ENCODE measurements around the gene CMSS1.

CMSS1 gene

GRCh38 chr3:100198579-100199269 is 381.1 kb downstream of the CMSS1 start:
- no peak overlapping the region for H3K9ac ChIP-seq (ENCODE audit: low read length)
- TF ChIP-seq CTCF (IDR thresholded peaks at IDR 0.05; ENCODE audit: low read length) (no peak), EZH2 (IDR thresholded peaks at IDR 0.05; ENCODE audit: borderline replicate concordance, low read length) (no peak)

GRCh38 chr3:100205171-100205570 is 387.5 kb downstream of the CMSS1 start:
- Histone ChIP-seq H3K4me2 (ENCODE audit: low read length) (no peak overlapping the region), H3K9me3 (ENCODE audit: low read length) (no peaks in the 10 kb centered on the region), H3F3A (ENCODE audit: insufficient read depth, low read length) (no peaks in the 10 kb centered on the region), H3K79me2 (ENCODE audit: insufficient read depth, low read length) (no peaks in the 10 kb centered on the region), H3K36me3 (ENCODE audit: insufficient read depth, low read length) (no peaks in the 10 kb centered on the region), H3K9me2 (ENCODE audit: low read depth, low read length) (no peaks in the 10 kb centered on the region), H3K27me3 (ENCODE audit: insufficient read depth, low read length) (no peaks in the 10 kb centered on the region), H3K9ac (ENCODE audit: low read length) (no peak overlapping the region), H3K4me3 (ENCODE audit: low read depth, low read length, poor library complexity, severe bottlenecking) (no peak overlapping the region), H3K4me1 (ENCODE audit: insufficient read depth, low read length, severe bottlenecking) (no peaks in the 10 kb centered on the region), H3K27ac (ENCODE audit: low read depth, low read length, poor library complexity, severe bottlenecking) (no peak overlapping the region), H4K20me1 (ENCODE audit: insufficient read depth, low read length) (no peaks in the 10 kb centered on the region), H2AFZ (ENCODE audit: low read length) (no peak overlapping the region)
- TF ChIP-seq EZH2 (IDR thresholded peaks at IDR 0.05; ENCODE audit: borderline replicate concordance, low read length) (no peak), CTCF (IDR thresholded peaks at IDR 0.05; ENCODE audit: low read length) (no peak)

More at GRCh38 chr3:100198579-100199269, 381.1 kb downstream of the CMSS1 start:
- no peaks in the 10 kb centered on the region for H3K27me3 ChIP-seq (ENCODE audit: insufficient read depth, low read length)
- no peaks in the 10 kb centered on the region for H3K79me2 ChIP-seq (ENCODE audit: insufficient read depth, low read length)
- H3K4me3 ChIP-seq (ENCODE audit: low read depth, low read length, poor library complexity, severe bottlenecking) = no peak overlapping the region
- H3F3A ChIP-seq (ENCODE audit: insufficient read depth, low read length) = no peaks in the 10 kb centered on the region
- no peaks in the 10 kb centered on the region for H3K9me3 ChIP-seq (ENCODE audit: low read length)
- no peak overlapping the region for H3K4me2 ChIP-seq (ENCODE audit: low read length)
- no peaks in the 10 kb centered on the region for H3K9me2 ChIP-seq (ENCODE audit: low read depth, low read length)
- no peaks in the 10 kb centered on the region for H3K36me3 ChIP-seq (ENCODE audit: insufficient read depth, low read length)
- H3K4me1 ChIP-seq (ENCODE audit: insufficient read depth, low read length, severe bottlenecking) = no peaks in the 10 kb centered on the region
- H4K20me1 ChIP-seq (ENCODE audit: insufficient read depth, low read length) = no peaks in the 10 kb centered on the region
- H3K27ac ChIP-seq (ENCODE audit: low read depth, low read length, poor library complexity, severe bottlenecking) = no peak overlapping the region
- no peak overlapping the region for H2AFZ ChIP-seq (ENCODE audit: low read length)

GRCh38 chr3:100206687-100207086 is 389.0 kb downstream of the CMSS1 start:
- Histone ChIP-seq H2AFZ (ENCODE audit: low read length) (no peak overlapping the region), H3K27ac (ENCODE audit: low read depth, low read length, poor library complexity, severe bottlenecking) (no peak overlapping the region), H4K20me1 (ENCODE audit: insufficient read depth, low read length) (no peaks in the 10 kb centered on the region), H3K79me2 (ENCODE audit: insufficient read depth, low read length) (no peaks in the 10 kb centered on the region), H3K9me2 (ENCODE audit: low read depth, low read length) (no peaks in the 10 kb centered on the region), H3K4me3 (ENCODE audit: low read depth, low read length, poor library complexity, severe bottlenecking) (no peak overlapping the region), H3K36me3 (ENCODE audit: insufficient read depth, low read length) (no peaks in the 10 kb centered on the region), H3F3A (ENCODE audit: insufficient read depth, low read length) (no peaks in the 10 kb centered on the region), H3K27me3 (ENCODE audit: insufficient read depth, low read length) (no peaks in the 10 kb centered on the region), H3K9me3 (ENCODE audit: low read length) (no peaks in the 10 kb centered on the region), H3K9ac (ENCODE audit: low read length) (no peak overlapping the region), H3K4me2 (ENCODE audit: low read length) (no peak overlapping the region), H3K4me1 (ENCODE audit: insufficient read depth, low read length, severe bottlenecking) (no peaks in the 10 kb centered on the region)
- TF ChIP-seq EZH2 (IDR thresholded peaks at IDR 0.05; ENCODE audit: borderline replicate concordance, low read length) = no peak
- TF ChIP-seq CTCF (IDR thresholded peaks at IDR 0.05; ENCODE audit: low read length) = no peak

Measured in OCI-LY1 (cell line).